ENCODE results near the gene MOB3C.
A peak's percentile ranks its signal among the peaks of the same experiment; 100 is the strongest.

MOB3C gene

GRCh38 chr1:46646844-46647243, 30.2 kb upstream of the MOB3C start:
- DNase-seq (ENCODE audit: extremely low read depth, low read depth), result no peak
- TF ChIP-seq, protein P1, sequence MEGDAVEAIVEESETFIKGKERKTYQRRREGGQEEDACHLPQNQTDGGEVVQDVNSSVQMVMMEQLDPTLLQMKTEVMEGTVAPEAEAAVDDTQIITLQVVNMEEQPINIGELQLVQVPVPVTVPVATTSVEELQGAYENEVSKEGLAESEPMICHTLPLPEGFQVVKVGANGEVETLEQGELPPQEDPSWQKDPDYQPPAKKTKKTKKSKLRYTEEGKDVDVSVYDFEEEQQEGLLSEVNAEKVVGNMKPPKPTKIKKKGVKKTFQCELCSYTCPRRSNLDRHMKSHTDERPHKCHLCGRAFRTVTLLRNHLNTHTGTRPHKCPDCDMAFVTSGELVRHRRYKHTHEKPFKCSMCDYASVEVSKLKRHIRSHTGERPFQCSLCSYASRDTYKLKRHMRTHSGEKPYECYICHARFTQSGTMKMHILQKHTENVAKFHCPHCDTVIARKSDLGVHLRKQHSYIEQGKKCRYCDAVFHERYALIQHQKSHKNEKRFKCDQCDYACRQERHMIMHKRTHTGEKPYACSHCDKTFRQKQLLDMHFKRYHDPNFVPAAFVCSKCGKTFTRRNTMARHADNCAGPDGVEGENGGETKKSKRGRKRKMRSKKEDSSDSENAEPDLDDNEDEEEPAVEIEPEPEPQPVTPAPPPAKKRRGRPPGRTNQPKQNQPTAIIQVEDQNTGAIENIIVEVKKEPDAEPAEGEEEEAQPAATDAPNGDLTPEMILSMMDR (IDR thresholded peaks at IDR 0.05; ENCODE audit: low read depth, low read length, missing control alignments), result no peak
- no peak overlapping the region for H3K4me3 ChIP-seq (replicated peaks; ENCODE audit: low read depth, low read length)

DNA sequence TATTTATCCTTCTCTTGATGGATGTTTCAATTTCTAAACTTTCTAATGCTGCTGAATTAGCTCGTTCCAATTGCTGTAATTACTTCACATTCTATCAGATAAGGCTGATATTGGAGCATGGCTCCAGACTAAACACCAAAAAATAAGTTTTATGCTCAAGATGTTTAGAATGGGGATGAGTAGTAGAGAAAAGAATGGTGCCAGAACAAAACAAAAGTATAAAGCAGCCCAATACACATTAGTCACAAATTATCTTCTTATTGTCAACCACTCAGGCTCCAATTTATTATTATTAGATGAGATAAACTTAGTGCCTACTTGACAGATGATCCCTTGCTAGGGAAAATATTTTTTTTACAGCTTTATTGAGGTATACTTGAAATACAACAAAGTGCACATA, 29.7 kb upstream of the MOB3C start:
- H3K4me3 ChIP-seq (replicated peaks; ENCODE audit: low read depth, low read length), result no peak overlapping the region
- DNase-seq (ENCODE audit: extremely low read depth, low read depth), result no peak
- TF ChIP-seq, protein P1 (IDR thresholded peaks at IDR 0.05; ENCODE audit: low read depth, low read length, missing control alignments), result no peak

GRCh38 chr1:46645815-46646214, 29.2 kb upstream of the MOB3C start:
- TF ChIP-seq, protein P1 (IDR thresholded peaks at IDR 0.05; ENCODE audit: low read depth, low read length, missing control alignments), result no peak
- no peak for DNase-seq (ENCODE audit: extremely low read depth, low read depth)
- H3K4me3 ChIP-seq (replicated peaks; ENCODE audit: low read depth, low read length), result no peak overlapping the region

DNA sequence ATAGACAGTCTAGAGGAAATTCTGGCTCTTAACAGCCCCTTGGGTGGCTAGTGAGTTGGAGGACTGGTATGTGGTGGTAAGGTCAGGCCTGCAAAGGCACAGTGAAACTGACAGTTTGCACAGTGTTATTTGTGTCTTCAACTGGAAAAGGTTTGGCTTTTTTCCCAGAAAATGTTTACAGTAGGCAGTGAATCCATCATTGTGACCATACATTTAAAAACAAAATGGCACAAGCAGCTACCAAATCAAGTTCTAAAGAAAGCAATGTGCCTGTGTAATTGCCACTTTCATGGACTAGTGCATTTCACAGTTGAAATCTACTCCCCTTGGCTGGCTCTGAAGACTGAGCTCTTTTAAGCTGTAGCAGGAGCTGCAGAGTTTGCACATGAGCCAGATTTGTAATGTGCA, 26.8 kb upstream of the MOB3C start:
- no peak overlapping the region for H3K4me3 ChIP-seq (replicated peaks; ENCODE audit: low read depth, low read length)
- peak; percentile 67 for DNase-seq (ENCODE audit: extremely low read depth, low read depth)
- TF ChIP-seq, protein P1 (IDR thresholded peaks at IDR 0.05; ENCODE audit: low read depth, low read length, missing control alignments), result no peak

GRCh38 chr1:46642115-46642680, 25.6 kb upstream of the MOB3C start:
- DNase-seq (ENCODE audit: extremely low read depth, low read depth), result no peak
- TF ChIP-seq, protein P1 (IDR thresholded peaks at IDR 0.05; ENCODE audit: low read depth, low read length, missing control alignments), result no peak
- H3K4me3 ChIP-seq (replicated peaks; ENCODE audit: low read depth, low read length), result no peak overlapping the region

GRCh38 chr1:46639547-46639946, 22.9 kb upstream of the MOB3C start:
- H3K4me3 ChIP-seq (replicated peaks; ENCODE audit: low read depth, low read length), result no peak overlapping the region
- TF ChIP-seq, protein P1 (IDR thresholded peaks at IDR 0.05; ENCODE audit: low read depth, low read length, missing control alignments), result no peak

DNA sequence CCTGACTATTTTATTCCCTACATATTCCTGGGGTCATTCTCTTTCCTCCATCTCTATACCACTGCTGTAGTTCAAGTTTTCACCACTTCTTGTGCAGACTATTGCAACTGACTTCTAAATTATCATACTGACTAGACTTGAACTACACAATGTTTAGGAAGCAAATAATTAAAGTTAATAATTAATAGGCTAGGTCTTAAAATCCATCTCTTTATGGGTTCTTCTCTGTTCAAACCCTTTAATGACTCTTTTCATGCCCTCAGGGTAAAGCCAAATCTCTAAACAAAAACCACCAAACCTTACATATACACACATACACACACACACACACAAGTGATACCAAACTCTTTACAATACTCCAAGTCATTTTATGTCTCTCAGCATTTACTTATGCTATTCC, 22.3 kb upstream of the MOB3C start:
- DNase-seq (ENCODE audit: extremely low read depth, low read depth), result no peak
- no peak overlapping the region for H3K4me3 ChIP-seq (replicated peaks; ENCODE audit: low read depth, low read length)
- TF ChIP-seq, protein P1 (IDR thresholded peaks at IDR 0.05; ENCODE audit: low read depth, low read length, missing control alignments), result no peak

More at GRCh38 chr1:46639547-46639946, 22.9 kb upstream of the MOB3C start:
- no peak for DNase-seq (ENCODE audit: extremely low read depth, low read depth)
